ENCODE measurements around the gene EXOC4.

EXOC4 gene

GRCh38 chr7:133536450-133536849, 283.6 kb downstream of the EXOC4 start:
- H3K9me3 ChIP-seq (ENCODE audit: insufficient read depth, low read depth, low read length): no peaks in the 10 kb centered on the region
- H3K27me3 ChIP-seq (ENCODE audit: insufficient read depth, low read length, poor library complexity, severe bottlenecking): no peaks in the 10 kb centered on the region
- H3F3A ChIP-seq (ENCODE audit: low read depth): no peaks in the 10 kb centered on the region
- H3K4me1 ChIP-seq (ENCODE audit: insufficient read depth, low read length, poor library complexity, severe bottlenecking): peaks cover 45% of the 10 kb centered on the region
- H3K9me2 ChIP-seq (replicated peaks; ENCODE audit: low read depth, low read length): no peaks in the 10 kb centered on the region
- H3K9ac ChIP-seq (ENCODE audit: low read depth, low read length, poor library complexity, severe bottlenecking): no peak overlapping the region
- TF ChIP-seq CTCF (conservative IDR thresholded peaks at IDR 0.05; ENCODE audit: low read length): no peak
- no peak for TF ChIP-seq EZH2phosphoT487 (IDR thresholded peaks at IDR 0.05; ENCODE audit: borderline replicate concordance)
- no peak overlapping the region for H3K4me3 ChIP-seq (ENCODE audit: low read length, poor library complexity, severe bottlenecking)
- H4K20me1 ChIP-seq (ENCODE audit: insufficient read depth, low read length, poor library complexity, severe bottlenecking): no peaks in the 10 kb centered on the region
- no peaks in the 10 kb centered on the region for H3K36me3 ChIP-seq (ENCODE audit: insufficient read depth, low read length)
- H3K4me2 ChIP-seq (ENCODE audit: low read depth, low read length, poor library complexity, severe bottlenecking): no peak overlapping the region
- H3K79me2 ChIP-seq (ENCODE audit: insufficient read depth, low read length): no peaks in the 10 kb centered on the region
- H2AFZ ChIP-seq (ENCODE audit: low read length): no peak overlapping the region

- Histone ChIP-seq H3K79me2 (ENCODE audit: insufficient read depth, low read length) (no peaks in the 10 kb centered on the region), H3K4me2 (ENCODE audit: low read depth, low read length, poor library complexity, severe bottlenecking) (no peak overlapping the region), H3F3A (ENCODE audit: low read depth) (no peaks in the 10 kb centered on the region), H3K36me3 (ENCODE audit: insufficient read depth, low read length) (no peaks in the 10 kb centered on the region), H3K4me1 (ENCODE audit: insufficient read depth, low read length, poor library complexity, severe bottlenecking) (peaks cover 38% of the 10 kb centered on the region), H2AFZ (ENCODE audit: low read length) (no peak overlapping the region), H3K9me3 (ENCODE audit: insufficient read depth, low read depth, low read length) (no peaks in the 10 kb centered on the region), H3K9ac (ENCODE audit: low read depth, low read length, poor library complexity, severe bottlenecking) (no peak overlapping the region), H3K27me3 (ENCODE audit: insufficient read depth, low read length, poor library complexity, severe bottlenecking) (no peaks in the 10 kb centered on the region), H4K20me1 (ENCODE audit: insufficient read depth, low read length, poor library complexity, severe bottlenecking) (no peaks in the 10 kb centered on the region), H3K9me2 (replicated peaks; ENCODE audit: low read depth, low read length) (no peaks in the 10 kb centered on the region), H3K4me3 (ENCODE audit: low read length, poor library complexity, severe bottlenecking) (no peak overlapping the region)
- TF ChIP-seq EZH2phosphoT487 (IDR thresholded peaks at IDR 0.05; ENCODE audit: borderline replicate concordance): no peak
- TF ChIP-seq CTCF (conservative IDR thresholded peaks at IDR 0.05; ENCODE audit: low read length): no peak
Measured at GRCh38 chr7:133539016-133539415, 286.1 kb downstream of the EXOC4 start.

GRCh38 chr7:133540096-133540860, 287.4 kb downstream of the EXOC4 start:
- no peaks in the 10 kb centered on the region for H4K20me1 ChIP-seq (ENCODE audit: insufficient read depth, low read length, poor library complexity, severe bottlenecking)
- no peaks in the 10 kb centered on the region for H3K79me2 ChIP-seq (ENCODE audit: insufficient read depth, low read length)
- H3K36me3 ChIP-seq (ENCODE audit: insufficient read depth, low read length): no peaks in the 10 kb centered on the region
- TF ChIP-seq EZH2phosphoT487 (IDR thresholded peaks at IDR 0.05; ENCODE audit: borderline replicate concordance) (no peak), CTCF (conservative IDR thresholded peaks at IDR 0.05; ENCODE audit: low read length) (no peak)
- no peaks in the 10 kb centered on the region for H3K9me3 ChIP-seq (ENCODE audit: insufficient read depth, low read depth, low read length)
- no peaks in the 10 kb centered on the region for H3K9me2 ChIP-seq (replicated peaks; ENCODE audit: low read depth, low read length)
- H3K4me3 ChIP-seq (ENCODE audit: low read length, poor library complexity, severe bottlenecking): no peak overlapping the region
- H3K4me2 ChIP-seq (ENCODE audit: low read depth, low read length, poor library complexity, severe bottlenecking): peak overlapping the region; percentile 17
- no peaks in the 10 kb centered on the region for H3F3A ChIP-seq (ENCODE audit: low read depth)
- H3K4me1 ChIP-seq (ENCODE audit: insufficient read depth, low read length, poor library complexity, severe bottlenecking): peaks cover 38% of the 10 kb centered on the region
- H3K27me3 ChIP-seq (ENCODE audit: insufficient read depth, low read length, poor library complexity, severe bottlenecking): no peaks in the 10 kb centered on the region
- H3K9ac ChIP-seq (ENCODE audit: low read depth, low read length, poor library complexity, severe bottlenecking): peak overlapping the region; percentile 9
- no peak overlapping the region for H2AFZ ChIP-seq (ENCODE audit: low read length)
